GM12873 (cell line): ENCODE results near the gene VPS8.

ENCODE experiments used
- CTCF ChIP-seq: IDR thresholded peaks from 2 replicates; pipeline ENCODE4 v1.5.1; 2012; ENCODE audit warnings: low read depth, mild to moderate bottlenecking, moderate library complexity, low read length, control low read depth; ENCODE audit not compliant: insufficient read depth; ENCODE audit errors: missing control alignments

Gene VPS8, protein sequence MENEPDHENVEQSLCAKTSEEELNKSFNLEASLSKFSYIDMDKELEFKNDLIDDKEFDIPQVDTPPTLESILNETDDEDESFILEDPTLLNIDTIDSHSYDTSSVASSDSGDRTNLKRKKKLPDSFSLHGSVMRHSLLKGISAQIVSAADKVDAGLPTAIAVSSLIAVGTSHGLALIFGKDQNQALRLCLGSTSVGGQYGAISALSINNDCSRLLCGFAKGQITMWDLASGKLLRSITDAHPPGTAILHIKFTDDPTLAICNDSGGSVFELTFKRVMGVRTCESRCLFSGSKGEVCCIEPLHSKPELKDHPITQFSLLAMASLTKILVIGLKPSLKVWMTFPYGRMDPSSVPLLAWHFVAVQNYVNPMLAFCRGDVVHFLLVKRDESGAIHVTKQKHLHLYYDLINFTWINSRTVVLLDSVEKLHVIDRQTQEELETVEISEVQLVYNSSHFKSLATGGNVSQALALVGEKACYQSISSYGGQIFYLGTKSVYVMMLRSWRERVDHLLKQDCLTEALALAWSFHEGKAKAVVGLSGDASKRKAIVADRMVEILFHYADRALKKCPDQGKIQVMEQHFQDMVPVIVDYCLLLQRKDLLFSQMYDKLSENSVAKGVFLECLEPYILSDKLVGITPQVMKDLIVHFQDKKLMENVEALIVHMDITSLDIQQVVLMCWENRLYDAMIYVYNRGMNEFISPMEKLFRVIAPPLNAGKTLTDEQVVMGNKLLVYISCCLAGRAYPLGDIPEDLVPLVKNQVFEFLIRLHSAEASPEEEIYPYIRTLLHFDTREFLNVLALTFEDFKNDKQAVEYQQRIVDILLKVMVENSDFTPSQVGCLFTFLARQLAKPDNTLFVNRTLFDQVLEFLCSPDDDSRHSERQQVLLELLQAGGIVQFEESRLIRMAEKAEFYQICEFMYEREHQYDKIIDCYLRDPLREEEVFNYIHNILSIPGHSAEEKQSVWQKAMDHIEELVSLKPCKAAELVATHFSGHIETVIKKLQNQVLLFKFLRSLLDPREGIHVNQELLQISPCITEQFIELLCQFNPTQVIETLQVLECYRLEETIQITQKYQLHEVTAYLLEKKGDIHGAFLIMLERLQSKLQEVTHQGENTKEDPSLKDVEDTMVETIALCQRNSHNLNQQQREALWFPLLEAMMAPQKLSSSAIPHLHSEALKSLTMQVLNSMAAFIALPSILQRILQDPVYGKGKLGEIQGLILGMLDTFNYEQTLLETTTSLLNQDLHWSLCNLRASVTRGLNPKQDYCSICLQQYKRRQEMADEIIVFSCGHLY (N-terminal part only)

GRCh38 chr3:184811999-184812661 lies at the start of gene VPS8:
TSS of gene VPS8 (plus strand) at chr3:184812166. CDS start at chr3:184824633, 12,467 bp downstream.
- peak; percentile 48 for TF ChIP-seq CTCF

GRCh38 chr3:184764191-184764590 lies 47.8 kb upstream of the VPS8 start:
- TF ChIP-seq CTCF: no peak

- no peak for TF ChIP-seq CTCF
Measured at GRCh38 chr3:184765047-184765729, 46.8 kb upstream of the VPS8 start.

- no peak for TF ChIP-seq CTCF
Measured at GRCh38 chr3:184765730-184766074, 46.3 kb upstream of the VPS8 start.

- TF ChIP-seq CTCF: no peak
Measured at GRCh38 chr3:184766555-184767261, 45.3 kb upstream of the VPS8 start.

DNA sequence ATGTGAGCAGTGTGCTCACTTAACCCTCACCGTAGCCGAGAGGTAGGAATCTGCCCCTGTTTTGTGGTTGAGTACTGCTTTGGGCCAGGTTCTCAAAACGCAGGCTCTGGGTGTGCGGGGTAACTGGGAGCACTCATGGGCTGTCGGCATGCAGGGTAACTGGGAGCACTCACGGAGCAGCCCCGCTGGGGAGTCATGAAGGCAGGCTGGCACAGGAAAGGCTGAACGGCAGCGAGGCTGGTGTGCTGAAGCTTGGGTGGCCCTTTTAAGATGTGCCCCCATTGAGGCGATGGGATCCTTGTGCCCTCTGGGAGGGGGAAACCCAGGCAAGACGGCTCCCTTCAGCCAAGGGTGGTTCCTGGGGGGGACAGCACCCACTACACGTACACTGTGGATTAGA lies 44.6 kb upstream of the VPS8 start:
- TF ChIP-seq CTCF: no peak
